ENCODE data around the gene TPSAB1.

- TF ChIP-seq CTCF (IDR thresholded peaks at IDR 0.05; ENCODE audit: low read depth, low read length, missing input control) (no peak), JUND (IDR thresholded peaks at IDR 0.05) (no peak), FOXA1 (IDR thresholded peaks at IDR 0.05) (no peak), ATF3 (IDR thresholded peaks at IDR 0.05) (no peak), YY1 (IDR thresholded peaks at IDR 0.05) (no peak), NR2F2 (IDR thresholded peaks at IDR 0.05) (no peak), EGR1 (IDR thresholded peaks at IDR 0.05; ENCODE audit: low read depth in 2 of 2) (no peak), GABPA (IDR thresholded peaks at IDR 0.05 in 1 of 2, conservative IDR thresholded peaks at IDR 0.05 in 1 of 2) (no peak), ZBTB33 (IDR thresholded peaks at IDR 0.05) (no peak), RXRA (IDR thresholded peaks at IDR 0.05) (no peak), TAF1 (conservative IDR thresholded peaks at IDR 0.05) (no peak), RAD21 (IDR thresholded peaks at IDR 0.05) (no peak), MAX (IDR thresholded peaks at IDR 0.05) (no peak)
Observed at GRCh38 chr16:1280783-1281182, 40.3 kb downstream of the TPSAB1 start.
